WI38 (cell line): ENCODE data around the gene ARID1B.

Experiments used
- H3K4me3 ChIP-seq: 2 replicates; pipeline ENCODE4 v1.5.1; 2011; ENCODE audit warnings: low read depth, mild to moderate bottlenecking, control low read depth, low read length
- TF ChIP-seq, protein P1 (sequence below): IDR thresholded peaks from 2 replicates; pipeline ENCODE4 v1.5.1; 2012; ENCODE audit warnings: low read depth, mild to moderate bottlenecking, control low read depth, low read length

Gene ARID1B

DNA sequence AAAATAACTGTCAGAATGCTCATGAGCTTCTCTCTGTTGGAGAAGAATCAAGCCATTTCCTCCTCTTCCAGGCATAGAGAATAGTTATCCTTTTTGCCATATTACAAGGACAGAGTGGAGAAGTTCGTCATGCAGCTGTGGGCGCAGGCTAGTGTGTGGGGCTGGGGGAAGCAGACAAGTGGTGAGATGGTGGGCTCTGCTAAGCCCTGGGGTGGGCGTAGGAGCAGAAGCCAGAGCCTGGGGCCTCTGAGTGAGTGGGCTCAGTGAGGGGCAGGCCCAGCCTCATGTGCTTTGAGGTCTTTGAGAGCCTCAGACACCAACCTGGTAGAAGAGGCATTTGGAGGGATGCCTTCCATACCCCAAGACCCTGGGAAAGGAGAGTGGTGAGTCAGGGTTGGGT lies 19.4 kb downstream of the ARID1B start:
- no peak overlapping the region for H3K4me3 ChIP-seq
- TF ChIP-seq, protein P1, sequence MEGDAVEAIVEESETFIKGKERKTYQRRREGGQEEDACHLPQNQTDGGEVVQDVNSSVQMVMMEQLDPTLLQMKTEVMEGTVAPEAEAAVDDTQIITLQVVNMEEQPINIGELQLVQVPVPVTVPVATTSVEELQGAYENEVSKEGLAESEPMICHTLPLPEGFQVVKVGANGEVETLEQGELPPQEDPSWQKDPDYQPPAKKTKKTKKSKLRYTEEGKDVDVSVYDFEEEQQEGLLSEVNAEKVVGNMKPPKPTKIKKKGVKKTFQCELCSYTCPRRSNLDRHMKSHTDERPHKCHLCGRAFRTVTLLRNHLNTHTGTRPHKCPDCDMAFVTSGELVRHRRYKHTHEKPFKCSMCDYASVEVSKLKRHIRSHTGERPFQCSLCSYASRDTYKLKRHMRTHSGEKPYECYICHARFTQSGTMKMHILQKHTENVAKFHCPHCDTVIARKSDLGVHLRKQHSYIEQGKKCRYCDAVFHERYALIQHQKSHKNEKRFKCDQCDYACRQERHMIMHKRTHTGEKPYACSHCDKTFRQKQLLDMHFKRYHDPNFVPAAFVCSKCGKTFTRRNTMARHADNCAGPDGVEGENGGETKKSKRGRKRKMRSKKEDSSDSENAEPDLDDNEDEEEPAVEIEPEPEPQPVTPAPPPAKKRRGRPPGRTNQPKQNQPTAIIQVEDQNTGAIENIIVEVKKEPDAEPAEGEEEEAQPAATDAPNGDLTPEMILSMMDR: no peak

DNA sequence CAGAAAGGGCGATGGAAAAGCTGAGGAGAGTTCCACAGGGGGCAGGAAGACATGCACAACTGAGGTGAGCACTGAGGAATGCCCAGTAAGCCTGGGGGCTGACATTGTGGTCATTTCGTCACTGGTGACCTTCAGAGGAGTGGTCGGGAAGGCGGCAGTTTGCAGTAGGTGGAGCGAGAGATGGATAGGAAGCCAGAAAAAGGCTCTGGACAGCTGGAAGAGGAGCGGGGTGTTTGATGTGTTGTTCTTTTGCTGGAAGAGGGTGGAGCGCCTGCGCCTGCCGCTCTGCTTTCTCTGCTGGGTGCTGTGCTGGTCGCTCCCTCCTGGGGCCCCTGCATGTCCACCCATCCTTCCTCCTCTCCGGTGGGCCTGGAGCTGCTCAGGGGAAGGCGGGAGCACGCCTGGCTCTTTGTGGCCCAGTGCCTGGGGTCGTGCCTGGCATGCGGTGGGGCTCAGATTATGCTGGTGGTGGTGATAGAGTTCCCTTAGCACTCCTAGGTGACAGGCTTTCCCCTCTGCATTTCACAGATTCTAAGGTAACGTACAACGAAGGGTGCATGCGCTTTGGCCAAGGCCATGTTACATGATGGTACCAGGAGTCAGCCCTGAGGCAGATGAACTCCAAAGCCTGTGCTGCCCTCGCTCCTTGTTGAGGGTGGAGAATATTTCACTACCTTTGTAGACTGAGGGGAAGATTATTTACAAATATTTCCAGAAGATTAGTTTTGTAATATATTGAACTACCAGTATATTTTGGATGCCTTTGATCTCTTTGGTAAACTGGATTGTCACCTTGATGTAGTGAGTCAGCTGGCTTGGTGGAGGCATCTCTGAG lies 20.9 kb downstream of the ARID1B start:
- no peak overlapping the region for H3K4me3 ChIP-seq
- TF ChIP-seq, protein P1: no peak

DNA sequence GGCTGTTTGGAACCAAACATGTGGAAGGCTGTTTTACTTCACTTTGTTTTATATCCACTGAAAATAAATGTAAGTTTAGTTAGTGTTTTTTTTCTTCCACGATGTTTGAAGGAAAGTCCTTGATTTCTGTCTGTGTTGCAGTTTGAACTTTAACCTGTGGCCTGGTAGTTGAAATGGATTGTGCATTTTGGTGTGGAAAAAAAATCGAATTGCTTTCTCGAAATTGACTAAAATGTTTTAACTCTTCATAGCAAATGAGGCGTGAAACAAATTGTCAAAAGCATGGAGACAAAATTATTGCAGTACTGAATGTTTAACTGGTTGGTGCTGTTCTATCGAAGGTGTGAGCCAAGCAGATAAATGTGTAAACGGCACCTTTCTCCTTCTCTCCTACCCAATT lies 24.5 kb downstream of the ARID1B start:
- H3K4me3 ChIP-seq: no peak overlapping the region

DNA sequence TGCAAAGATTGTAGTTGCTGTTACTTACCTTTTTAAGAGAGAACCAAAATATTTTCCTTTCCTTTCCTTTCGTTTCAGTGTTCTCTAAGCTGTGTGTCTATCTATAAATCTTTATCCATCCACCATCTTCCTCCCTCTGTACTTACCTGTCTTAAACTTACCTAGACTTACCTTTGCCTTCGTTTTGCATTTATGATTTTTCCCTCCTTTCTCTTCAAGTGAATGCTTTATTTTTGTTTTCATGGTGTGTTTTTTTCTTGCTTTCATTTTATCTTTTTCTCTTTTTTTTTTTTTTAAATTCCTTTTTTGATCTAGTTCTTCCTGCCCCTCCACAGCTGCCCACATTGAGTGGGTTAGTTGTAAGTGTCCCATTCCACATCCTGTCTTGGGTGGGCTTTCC lies 26.2 kb downstream of the ARID1B start:
- H3K4me3 ChIP-seq: no peak overlapping the region
- TF ChIP-seq, protein P1: no peak

More for the DNA sequence above, 24.5 kb downstream of the ARID1B start:
- TF ChIP-seq, protein P1: no peak

DNA sequence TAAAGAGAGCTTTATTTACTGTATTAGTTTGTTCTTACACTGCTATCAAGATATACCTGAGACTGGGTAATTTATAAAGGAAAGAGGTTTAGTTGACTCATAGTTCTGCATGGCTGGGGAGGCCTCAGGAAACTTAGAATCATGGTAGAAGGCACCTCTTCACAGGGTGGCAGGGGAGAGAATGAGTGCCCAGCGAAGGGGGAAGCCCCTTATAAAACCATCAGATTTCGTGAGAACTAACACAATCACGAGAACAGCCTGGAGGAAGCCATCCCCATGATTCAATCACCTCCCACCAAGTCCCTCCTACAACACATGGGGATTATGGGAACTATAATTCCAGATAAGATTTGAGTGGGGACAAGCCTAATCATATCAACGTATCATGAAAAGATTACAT lies 27.2 kb downstream of the ARID1B start:
- TF ChIP-seq, protein P1: no peak
- H3K4me3 ChIP-seq: no peak overlapping the region

DNA sequence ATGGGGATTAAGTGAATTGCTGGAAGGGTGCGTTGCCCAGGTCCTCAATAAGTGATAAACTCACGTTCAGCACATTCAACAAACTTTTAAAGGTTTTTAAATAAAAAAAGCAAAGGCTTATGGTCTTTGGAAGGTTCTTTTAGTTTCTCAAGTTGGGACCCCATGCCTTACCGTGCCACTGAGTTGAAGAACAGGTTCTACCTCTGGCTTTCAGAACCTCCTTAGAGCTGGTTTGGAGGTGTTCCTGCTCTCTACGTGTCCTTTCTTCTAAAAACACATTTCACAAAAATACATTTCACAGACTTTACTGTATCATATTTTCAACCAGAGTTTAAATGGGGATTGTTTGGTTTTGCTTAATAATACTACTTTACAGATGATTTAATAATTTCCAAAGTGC lies 29.0 kb downstream of the ARID1B start:
- TF ChIP-seq, protein P1: no peak
- H3K4me3 ChIP-seq: no peak overlapping the region

DNA sequence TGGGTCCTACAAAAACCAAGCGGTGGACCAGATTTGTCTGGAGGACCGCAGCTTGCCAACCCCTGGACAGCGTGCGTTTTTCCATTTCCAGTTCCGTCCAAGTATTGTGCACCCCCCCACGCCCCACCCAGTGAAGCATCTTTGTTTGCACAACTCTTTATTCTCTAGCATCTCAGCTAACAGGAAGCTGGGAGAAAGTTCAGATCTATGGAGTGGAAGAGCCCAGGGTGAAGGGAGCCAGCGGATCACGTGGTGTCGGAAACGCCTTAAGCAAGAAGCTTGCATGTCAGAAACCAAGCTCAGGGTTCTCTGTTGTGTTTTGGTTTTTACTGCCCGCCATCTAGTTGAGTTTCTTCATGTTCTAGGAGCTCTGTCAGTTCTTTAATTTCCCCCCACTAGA lies 29.9 kb downstream of the ARID1B start:
- no peak overlapping the region for H3K4me3 ChIP-seq
- TF ChIP-seq, protein P1: no peak
